Esophagus muscularis mucosa (tissue), 4 donors: ENCODE data around the gene AGAP3. TPM values are rescaled to one million over a fixed set of nuclear protein-coding genes. Genes with fewer than 3 reads are reported as not detected.

ENCODE experiments used
- DNase-seq: peaks from one replicate; pipeline ENCODE4 v3.0.0-alpha.2; 2017; ENCODE audit errors: extremely low spot score
- H3K27ac ChIP-seq, 4 donors: fragments of 200-600 bp; sonication (generic); replicated peaks in 1 of 4; 1 replicate in 3 of 4; 2 replicates in 1 of 4; pipeline ENCODE4 v1.5.1; 2016 to 2019; ENCODE audit warnings: mild to moderate bottlenecking in 1 of 4
- H3K27me3 ChIP-seq, 4 donors: fragments of 200-600 bp; sonication (generic); one replicate each; pipeline versions ENCODE4 v1.5.1 to v1.6.0; 2016 to 2019
- H3K36me3 ChIP-seq, 4 donors: fragments of 200-600 bp; sonication (generic); one replicate each; pipeline ENCODE4 v1.5.1; 2016 to 2019
- H3K4me1 ChIP-seq, 4 donors: fragments of 200-600 bp; sonication (generic); one replicate each; pipeline ENCODE4 v1.5.1; 2016 to 2019
- H3K4me3 ChIP-seq, 4 donors: fragments of 200-600 bp; sonication (generic); 1 replicate in 2 of 4; 2 replicates in 2 of 4; pipeline ENCODE4 v1.5.1; 2016 to 2019; ENCODE audit warnings: mild to moderate bottlenecking in 4 of 4, moderate library complexity in 1 of 4
- H3K9me3 ChIP-seq, 4 donors: fragments of 200-600 bp; sonication (generic); 1 replicate in 3 of 4; 2 replicates in 1 of 4; pipeline ENCODE4 v1.5.1; 2016 to 2019
- EP300 ChIP-seq: sonication (generic); formaldehyde crosslinking; IDR thresholded peaks from one replicate; pipeline ENCODE4 v1.6.1; 2017; ENCODE audit warnings: antibody characterized with exemption
- POLR2A ChIP-seq: fragments of 450-650 bp; IDR thresholded peaks from one replicate; pipeline ENCODE4 v1.6.1; 2017; ENCODE audit warnings: antibody characterized with exemption, moderate library complexity, mild to moderate bottlenecking, low read depth
- POLR2AphosphoS5 ChIP-seq, 2 donors: sonication (generic); formaldehyde crosslinking; IDR thresholded peaks; one replicate each; pipeline ENCODE4 v1.6.1; 2017; ENCODE audit warnings: antibody characterized with exemption in 2 of 2
- WGBS: methylation state at CpG from one replicate; pipeline ENCODE4 v1.1.5; 2018; 5-methylcytosine and 5-hydroxymethylcytosine counted together
- intact Hi-C: fragments of 100-400 bp; cut with DNase I; formaldehyde crosslinking; loops from one replicate; pipeline ENCODE4 v1.15.1; 2023
- total RNA-seq, 4 donors: library from RNA; depleted of rRNA; stranded (reverse); fragments of >200 nt; gene quantifications; one replicate each; pipeline versions ENCODE4 v1.1.0 to v1.2.1, GENCODE V29; 2016
- TF ChIP-seq, protein P1 (sequence below), 3 experiments: fragments of 200-600 bp in 2 of 3; fragments of 450-650 bp in 1 of 3; sonication (generic) in 2 of 3; IDR thresholded peaks; one replicate each; pipeline ENCODE4 v1.5.1; 2017 to 2019; ENCODE audit warnings: antibody characterized with exemption in 3 of 3, mild to moderate bottlenecking in 2 of 3, moderate library complexity in 1 of 3

The AGAP3 gene
- total RNA-seq, 4 donors from 2014 or later, result 33.8 to 71.2 (median 60.0) TPM

GRCh38 chr7:151043959-151044358, 42.3 kb upstream of the AGAP3 start:
- H3K36me3 ChIP-seq, result peaks cover 0 to 62% (median 51%) of the 10 kb centered on the region in 4 donors
- no peak overlapping the region for H3K27ac ChIP-seq
- no peaks in the 10 kb centered on the region for H3K27me3 ChIP-seq
- intact Hi-C loops, result no loop called here
- no peaks in the 10 kb centered on the region for H3K9me3 ChIP-seq
- no peak for DNase-seq
- H3K4me3 ChIP-seq, result no peak overlapping the region
- TF ChIP-seq POLR2AphosphoS5 (IDR thresholded peaks at IDR 0.05) (no peak), POLR2A (no peak), EP300 (no peak)
- TF ChIP-seq, protein P1, sequence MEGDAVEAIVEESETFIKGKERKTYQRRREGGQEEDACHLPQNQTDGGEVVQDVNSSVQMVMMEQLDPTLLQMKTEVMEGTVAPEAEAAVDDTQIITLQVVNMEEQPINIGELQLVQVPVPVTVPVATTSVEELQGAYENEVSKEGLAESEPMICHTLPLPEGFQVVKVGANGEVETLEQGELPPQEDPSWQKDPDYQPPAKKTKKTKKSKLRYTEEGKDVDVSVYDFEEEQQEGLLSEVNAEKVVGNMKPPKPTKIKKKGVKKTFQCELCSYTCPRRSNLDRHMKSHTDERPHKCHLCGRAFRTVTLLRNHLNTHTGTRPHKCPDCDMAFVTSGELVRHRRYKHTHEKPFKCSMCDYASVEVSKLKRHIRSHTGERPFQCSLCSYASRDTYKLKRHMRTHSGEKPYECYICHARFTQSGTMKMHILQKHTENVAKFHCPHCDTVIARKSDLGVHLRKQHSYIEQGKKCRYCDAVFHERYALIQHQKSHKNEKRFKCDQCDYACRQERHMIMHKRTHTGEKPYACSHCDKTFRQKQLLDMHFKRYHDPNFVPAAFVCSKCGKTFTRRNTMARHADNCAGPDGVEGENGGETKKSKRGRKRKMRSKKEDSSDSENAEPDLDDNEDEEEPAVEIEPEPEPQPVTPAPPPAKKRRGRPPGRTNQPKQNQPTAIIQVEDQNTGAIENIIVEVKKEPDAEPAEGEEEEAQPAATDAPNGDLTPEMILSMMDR (IDR thresholded peaks at IDR 0.05), result no peak
- WGBS, result 98% methylated on average over 7 of the region's 20 CpGs
- H3K4me1 ChIP-seq, result peaks cover 8 to 25% (median 21%) of the 10 kb centered on the region in 4 donors

DNA sequence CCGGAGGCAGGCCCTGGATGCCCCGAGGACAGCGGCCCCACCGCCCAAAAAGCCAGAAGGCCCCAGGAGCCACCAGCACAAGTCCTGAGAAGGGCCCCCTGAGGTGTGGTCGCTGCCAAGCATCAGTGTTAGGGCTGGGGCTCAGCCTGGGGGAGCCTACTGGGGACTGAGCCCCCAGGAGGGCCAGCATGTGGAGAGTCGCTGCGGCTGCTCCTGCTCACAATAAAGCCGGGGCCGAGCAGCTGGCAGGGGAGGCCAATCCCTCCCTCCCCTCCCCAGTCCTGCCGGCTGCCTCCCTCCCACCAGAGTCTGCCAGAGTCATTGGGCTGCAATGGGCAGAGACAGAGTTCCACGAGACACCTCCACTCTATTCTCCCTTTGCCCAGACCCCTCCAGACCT, 41.0 kb upstream of the AGAP3 start:
- H3K36me3 ChIP-seq, result peaks cover 0 to 61% (median 51%) of the 10 kb centered on the region in 4 donors
- intact Hi-C loops, result no loop called here
- TF ChIP-seq POLR2AphosphoS5 (IDR thresholded peaks at IDR 0.05) (no peak), EP300 (no peak), POLR2A (no peak)
- TF ChIP-seq, protein P1 (IDR thresholded peaks at IDR 0.05), result no peak

GRCh38 chr7:151045967-151046366, 40.3 kb upstream of the AGAP3 start:
- Histone ChIP-seq H3K4me1 (peaks cover 2 to 21% (median 14%) of the 10 kb centered on the region in 4 donors), H3K9me3 (no peaks in the 10 kb centered on the region), H3K27ac (no peak overlapping the region), H3K4me3 (no peak overlapping the region), H3K27me3 (peaks cover 0 to 8% (median 0%) of the 10 kb centered on the region in 4 donors), H3K36me3 (peaks cover 0 to 54% (median 49%) of the 10 kb centered on the region in 4 donors)
- 90% methylated on average over 6 of the region's 9 CpGs for WGBS
- DNase-seq, result no peak
- intact Hi-C loops, result no loop called here
- TF ChIP-seq POLR2A, result no peak
- TF ChIP-seq POLR2AphosphoS5 (IDR thresholded peaks at IDR 0.05), result no peak
- TF ChIP-seq, protein P1 (IDR thresholded peaks at IDR 0.05), result no peak
- TF ChIP-seq EP300, result no peak

More for the DNA sequence above, 41.0 kb upstream of the AGAP3 start:
- H3K4me1 ChIP-seq, result peaks cover 0 to 16% (median 10%) of the 10 kb centered on the region in 4 donors
- 83% methylated on average over 2 of the region's 11 CpGs for WGBS
- no peak overlapping the region for H3K4me3 ChIP-seq
- H3K27me3 ChIP-seq, result peaks cover 0 to 1% (median 0%) of the 10 kb centered on the region in 4 donors
- H3K9me3 ChIP-seq, result no peaks in the 10 kb centered on the region
- DNase-seq, result no peak
- H3K27ac ChIP-seq, result no peak overlapping the region

- intact Hi-C loops, result no loop called here
- H3K27ac ChIP-seq, result no peak overlapping the region
- WGBS, result 54% methylated on average over 9 of the region's 14 CpGs
- H3K4me3 ChIP-seq, result no peak overlapping the region
- H3K27me3 ChIP-seq, result peaks cover 0 to 15% (median 0%) of the 10 kb centered on the region in 4 donors
- peaks cover 0 to 45% (median 40%) of the 10 kb centered on the region in 4 donors for H3K36me3 ChIP-seq
- peaks cover 9 to 30% (median 22%) of the 10 kb centered on the region in 4 donors for H3K4me1 ChIP-seq
- DNase-seq, result no peak
- TF ChIP-seq EP300 (no peak), POLR2AphosphoS5 (IDR thresholded peaks at IDR 0.05) (no peak), POLR2A (no peak)
- TF ChIP-seq, protein P1 (IDR thresholded peaks at IDR 0.05), result no peak
- no peaks in the 10 kb centered on the region for H3K9me3 ChIP-seq
Observed at GRCh38 chr7:151046603-151047573, 39.4 kb upstream of the AGAP3 start.
